MCF 10A (cell line): ENCODE results near the gene ADGRD2. TPM values are rescaled to one million over a fixed set of nuclear protein-coding genes. Genes with fewer than 3 reads are reported as not detected.

Source experiments
- BruUV-seq: library from RNA; stranded (reverse); fragments of 400-500 nt; replicated peaks from 2 replicates; lab custom pipeline; 2021; lab: Mats Ljungman, UMichigan
- CTCF ChIA-PET: fragments of 300-600 bp; sonication (Branson Sonifier 250); formaldehyde crosslinking; extraction: SDS; loops from one replicate; lab custom pipeline; 2021; ENCODE audit warnings: antibody characterized with exemption, inconsistent platforms; lab: Yijun Ruan, JAX
- POLR2A ChIA-PET: fragments of 300-600, 350-650 bp; sonication (Branson Sonifier 250); formaldehyde crosslinking; extraction: SDS; loops from one replicate; lab custom pipeline; 2020; ENCODE audit warnings: antibody characterized with exemption, inconsistent platforms; lab: Yijun Ruan, JAX
- DNase-seq: peaks from one replicate; pipeline ENCODE4 v3.0.0-alpha.2; 2018; ENCODE audit not compliant: unreplicated experiment
- H3K27ac Mint-ChIP-seq: one replicate; pipeline ENCODE4 v1.8.0; 2022; ENCODE audit warnings: mild to moderate bottlenecking, low read depth, mixed read lengths; ENCODE audit not compliant: unreplicated experiment
- H3K27me3 Mint-ChIP-seq: one replicate; pipeline ENCODE4 v1.8.0; 2022; ENCODE audit warnings: mixed read lengths; ENCODE audit not compliant: insufficient read depth, unreplicated experiment
- H3K36me3 Mint-ChIP-seq: one replicate; pipeline ENCODE4 v1.8.0; 2022; ENCODE audit warnings: mild to moderate bottlenecking, moderate library complexity, mixed read lengths; ENCODE audit not compliant: insufficient read depth, unreplicated experiment
- H3K4me1 Mint-ChIP-seq: one replicate; pipeline ENCODE4 v1.8.0; 2022; ENCODE audit warnings: mixed read lengths; ENCODE audit not compliant: insufficient read depth, unreplicated experiment
- H3K4me3 Mint-ChIP-seq: one replicate; pipeline ENCODE4 v1.8.0; 2022; ENCODE audit warnings: mild to moderate bottlenecking, moderate library complexity, mixed read lengths; ENCODE audit not compliant: unreplicated experiment
- H3K9me3 Mint-ChIP-seq: one replicate; pipeline ENCODE4 v1.8.0; 2022; ENCODE audit warnings: mixed read lengths; ENCODE audit not compliant: unreplicated experiment
- CTCF ChIP-seq: fragments of 200-600 bp; IDR thresholded peaks from one replicate; pipeline ENCODE4 v1.8.0; 2022; ENCODE audit warnings: antibody characterized with exemption, mild to moderate bottlenecking; ENCODE audit not compliant: unreplicated experiment
- intact Hi-C: fragments of 100-400 bp; cut with micrococcal nuclease; formaldehyde crosslinking; loops from 2 replicates; pipeline ENCODE4 v1.14.1; 2022
- total RNA-seq: library from RNA; stranded (reverse); gene quantifications from 2 replicates; pipeline ENCODE4 v1.2.3, GENCODE V29; 2022

ADGRD2 gene
- total RNA-seq, 1 experiment from 2014 or later: not detected

GRCh38 chr9:124468061-124468740 lies 17.9 kb downstream of the ADGRD2 start:
- Mint-ChIP-seq H3K9me3 (no peaks in the 10 kb centered on the region), H3K36me3 (no peaks in the 10 kb centered on the region), H3K27ac (no peak overlapping the region), H3K27me3 (peaks cover 16% of the 10 kb centered on the region), H3K4me1 (no peaks in the 10 kb centered on the region), H3K4me3 (no peak overlapping the region)
- intact Hi-C loops: no loop called here
- no TSS peak for BruUV-seq
- DNase-seq: no peak
- no peak for TF ChIP-seq CTCF
- POLR2A ChIA-PET: no interaction called here
- CTCF ChIA-PET: interaction anchor here (0.6 kb wide), 1 partner anchor 12 kb away, joined by 3 read pairs; no protein-coding TSS in a partner anchor

DNA sequence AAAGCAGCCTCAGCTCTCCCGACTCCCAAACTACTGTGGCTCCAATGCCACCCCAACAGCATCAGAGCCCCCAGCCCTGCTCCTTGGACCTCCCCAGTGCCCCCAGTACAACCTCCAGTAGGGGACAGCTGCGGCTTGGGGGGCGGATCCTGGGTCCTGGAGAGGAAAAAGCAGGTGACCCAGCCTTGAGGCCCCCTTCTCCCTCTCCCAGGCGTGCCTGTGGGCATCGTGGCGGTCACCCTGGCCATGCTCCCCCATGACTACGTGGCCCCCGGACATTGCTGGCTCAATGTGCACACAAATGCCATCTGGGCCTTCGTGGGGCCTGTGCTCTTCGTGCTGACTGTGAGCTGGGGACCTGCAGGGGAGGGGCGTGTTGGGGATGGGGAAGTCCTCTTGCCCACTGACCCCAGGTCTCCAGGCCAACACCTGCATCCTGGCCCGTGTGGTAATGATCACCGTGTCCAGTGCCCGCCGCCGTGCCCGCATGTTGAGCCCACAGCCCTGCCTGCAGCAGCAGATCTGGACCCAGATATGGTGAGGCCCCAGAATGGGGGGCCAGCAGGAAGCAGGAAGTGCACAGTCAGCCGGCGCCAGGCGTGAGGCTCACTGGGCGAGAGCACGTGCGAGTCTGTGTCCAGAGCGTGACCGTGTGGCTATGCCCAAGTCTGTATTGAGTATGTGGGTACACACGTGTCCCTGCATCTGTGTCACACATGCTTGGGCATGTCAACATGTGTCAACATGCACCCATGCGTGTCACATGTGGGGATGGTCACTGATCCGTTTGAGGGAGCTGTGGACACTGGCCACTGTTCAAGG lies 19.0 kb downstream of the ADGRD2 start:
- TF ChIP-seq CTCF: no peak
- Mint-ChIP-seq H3K36me3 (no peaks in the 10 kb centered on the region), H3K4me1 (no peaks in the 10 kb centered on the region), H3K27ac (no peak overlapping the region), H3K4me3 (no peak overlapping the region), H3K9me3 (no peaks in the 10 kb centered on the region), H3K27me3 (peaks cover 11% of the 10 kb centered on the region)
- BruUV-seq: no TSS peak
- no peak for DNase-seq
- intact Hi-C loops: no loop called here
- ChIA-PET CTCF (interaction anchor here (0.6 to 0.8 kb wide), 2 partner anchors 11 to 62 kb away, joined by 3 read pairs; no protein-coding TSS in a partner anchor), POLR2A (no interaction called here)

DNA sequence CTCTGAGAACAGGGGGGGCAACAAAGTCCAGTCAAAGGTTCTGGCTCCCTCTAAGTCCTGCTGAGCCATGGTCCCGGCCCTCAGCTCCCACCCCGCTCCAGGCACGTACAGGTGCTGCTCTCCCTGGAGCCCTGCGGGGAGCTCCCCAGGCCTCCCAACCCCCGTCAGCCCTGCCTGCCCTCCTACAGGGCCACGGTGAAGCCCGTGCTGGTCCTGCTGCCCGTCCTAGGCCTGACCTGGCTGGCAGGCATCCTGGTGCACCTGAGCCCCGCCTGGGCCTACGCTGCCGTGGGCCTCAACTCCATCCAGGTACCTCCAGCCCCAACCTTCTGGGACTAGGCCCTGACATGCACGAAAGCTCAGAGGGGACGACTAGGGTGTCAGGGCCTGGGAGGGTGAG lies 20.1 kb downstream of the ADGRD2 start:
- no TSS peak for BruUV-seq
- DNase-seq: no peak
- Mint-ChIP-seq H3K4me3 (no peak overlapping the region), H3K27me3 (peaks cover 11% of the 10 kb centered on the region), H3K4me1 (no peaks in the 10 kb centered on the region), H3K36me3 (no peaks in the 10 kb centered on the region), H3K9me3 (no peaks in the 10 kb centered on the region), H3K27ac (no peak overlapping the region)
- POLR2A ChIA-PET: no interaction called here
- TF ChIP-seq CTCF: no peak
- CTCF ChIA-PET: interaction anchor here (0.8 kb wide), 1 partner anchor 63 kb away, joined by 3 read pairs; no protein-coding TSS in a partner anchor
- intact Hi-C loops: no loop called here

GRCh38 chr9:124470726-124471125 lies 20.5 kb downstream of the ADGRD2 start:
- no peak overlapping the region for H3K4me3 Mint-ChIP-seq
- no peaks in the 10 kb centered on the region for H3K4me1 Mint-ChIP-seq
- H3K27ac Mint-ChIP-seq: no peak overlapping the region
- DNase-seq: no peak
- no peak for TF ChIP-seq CTCF
- peaks cover 11% of the 10 kb centered on the region for H3K27me3 Mint-ChIP-seq
- H3K36me3 Mint-ChIP-seq: no peaks in the 10 kb centered on the region
- CTCF ChIA-PET: no interaction called here
- POLR2A ChIA-PET: no interaction called here
- no peaks in the 10 kb centered on the region for H3K9me3 Mint-ChIP-seq
- intact Hi-C loops: no loop called here
- no TSS peak for BruUV-seq
